Chondrocyte (in vitro differentiated cells): ENCODE measurements around the gene MCRIP2. TPM values are rescaled to one million over a fixed set of nuclear protein-coding genes. Genes with fewer than 3 reads are reported as not detected.

Source experiments
- DNase-seq: peaks from one replicate; pipeline ENCODE4 v3.0.0; 2021; ENCODE audit warnings: mixed read lengths, low spot score
- H3K27ac Mint-ChIP-seq: one replicate; pipeline ENCODE4 v1.8.0; 2021; ENCODE audit warnings: mild to moderate bottlenecking, moderate library complexity, mixed read lengths; ENCODE audit not compliant: unreplicated experiment
- H3K27me3 Mint-ChIP-seq: 2 replicates; pipeline ENCODE4 v1.8.0; 2021; ENCODE audit warnings: low read depth, mixed read lengths
- H3K36me3 Mint-ChIP-seq: 2 replicates; pipeline ENCODE4 v1.8.0; 2021; ENCODE audit warnings: low read depth, mixed read lengths
- H3K4me1 Mint-ChIP-seq: 2 replicates; pipeline ENCODE4 v1.8.0; 2021; ENCODE audit warnings: low read depth, mild to moderate bottlenecking, mixed read lengths
- H3K4me3 Mint-ChIP-seq: one replicate; pipeline ENCODE4 v1.8.0; 2021; ENCODE audit warnings: mild to moderate bottlenecking, moderate library complexity, mixed read lengths; ENCODE audit not compliant: unreplicated experiment
- H3K9me3 Mint-ChIP-seq: 2 replicates; pipeline ENCODE4 v1.8.0; 2021; ENCODE audit warnings: low read depth, mixed read lengths
- long read RNA-seq: library from polyadenylated mRNA; stranded (forward); transcript quantifications from one replicate; pipeline ENCODE4 v2.0.0, GENCODE V29; 2021
- total RNA-seq: library from RNA; stranded (reverse); gene quantifications from 3 replicates; pipeline ENCODE4 v1.2.1, GENCODE V29; 2021
- TF ChIP-seq, protein P1 (sequence below): fragments of 200-600 bp; sonication (generic); IDR thresholded peaks from 2 replicates; pipeline ENCODE4 v1.5.0; 2021; ENCODE audit warnings: antibody characterized with exemption, mild to moderate bottlenecking, moderate library complexity

MCRIP2 gene, protein sequence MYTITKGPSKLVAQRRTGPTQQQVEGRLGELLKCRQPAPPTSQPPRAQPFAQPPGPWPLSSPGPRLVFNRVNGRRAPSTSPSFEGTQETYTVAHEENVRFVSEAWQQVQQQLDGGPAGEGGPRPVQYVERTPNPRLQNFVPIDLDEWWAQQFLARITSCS
- 10.4 to 16.9 TPM (median 15.3 TPM) in 3 replicates for total RNA-seq
- long read RNA-seq, transcript MCRIP2-201 (5 exons, 946 nt), result major isoform, 5 of 8 reads
- long read RNA-seq, partial matches to known transcripts, result 1 of 8 reads
- long read RNA-seq, other reads (novel, unspliced or antisense), result 0 of 8 reads

DNA sequence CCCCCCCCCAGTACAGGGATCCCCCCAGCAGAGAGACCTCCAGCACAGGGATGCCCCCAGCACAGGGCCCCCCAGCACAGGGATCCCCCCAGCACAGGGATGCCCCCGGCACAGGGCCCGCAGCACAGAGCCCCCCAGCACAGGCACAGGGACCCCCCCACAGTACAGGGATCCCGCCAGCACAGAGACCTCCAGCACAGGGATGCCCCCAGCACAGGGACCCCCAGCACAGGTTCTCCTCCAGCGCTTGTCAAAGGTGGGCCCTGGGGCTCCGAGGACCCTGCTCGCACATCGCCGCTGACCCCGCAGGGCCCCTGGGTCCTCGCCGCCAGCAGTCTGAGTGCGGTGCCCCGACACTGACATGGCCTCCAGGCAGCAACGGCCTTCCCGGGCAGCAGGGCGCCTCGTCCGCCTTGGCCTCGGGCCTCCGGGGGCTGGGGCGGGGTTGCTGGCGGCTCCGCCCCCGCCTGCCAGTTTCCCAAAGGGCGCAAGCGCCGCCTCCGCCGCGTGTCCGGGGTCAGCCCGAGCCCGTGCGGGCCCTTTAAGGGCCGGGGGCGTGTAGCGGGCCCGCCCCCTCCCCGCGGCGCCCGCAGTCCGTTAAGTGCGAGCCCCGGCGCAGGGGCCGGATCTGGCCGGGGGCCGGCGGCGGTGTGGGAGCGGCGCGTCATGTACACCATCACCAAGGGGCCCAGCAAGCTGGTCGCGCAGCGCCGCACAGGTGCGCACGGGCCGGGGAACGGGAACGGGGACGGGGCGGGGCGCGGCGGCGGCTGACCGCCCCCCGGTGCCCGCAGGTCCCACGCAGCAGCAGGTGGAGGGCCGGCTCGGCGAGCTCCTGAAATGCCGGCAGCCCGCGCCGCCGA, at the start of gene MCRIP2:
Gene MCRIP2, plus strand, starts transcription at position 503 of the 863 bp plus-strand sequence. Its CDS starts 164 bp downstream, at position 667.
- no peak for DNase-seq

DNA sequence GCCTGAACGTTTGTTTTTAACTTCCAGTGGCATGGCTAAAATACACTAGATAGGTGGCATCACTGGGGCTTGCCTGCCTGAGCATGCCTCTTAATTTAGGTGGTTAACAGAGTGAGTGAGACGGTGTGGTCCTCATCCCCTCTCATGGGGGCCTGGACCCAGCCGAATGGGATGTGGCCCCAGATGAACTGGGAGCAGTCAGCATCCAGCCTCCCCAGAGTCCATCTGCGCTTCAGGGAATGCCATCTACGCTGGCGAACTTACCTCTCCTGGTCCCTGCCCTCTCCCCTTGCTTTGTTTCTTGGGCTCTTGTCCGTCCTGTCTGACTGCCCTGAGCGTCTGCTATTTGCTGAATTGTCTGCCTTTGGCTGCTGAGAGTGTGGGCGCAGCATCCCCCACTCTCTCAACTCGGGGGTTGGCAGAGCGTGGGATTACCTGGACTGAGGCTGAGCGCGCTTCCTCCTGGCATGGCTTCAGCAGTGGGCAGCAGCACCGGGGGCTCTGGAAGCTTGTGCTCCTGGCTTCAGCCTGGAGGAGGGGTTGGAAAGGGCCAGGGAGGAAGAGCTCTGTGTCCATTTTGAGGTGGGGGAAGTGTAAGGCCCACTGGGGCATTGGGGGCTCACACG, 49.6 kb upstream of the MCRIP2 start:
- no peak for DNase-seq
- H3K4me3 Mint-ChIP-seq, result no peak overlapping the region
- H3K4me1 Mint-ChIP-seq, result peaks cover 32% of the 10 kb centered on the region
- TF ChIP-seq, protein P1, sequence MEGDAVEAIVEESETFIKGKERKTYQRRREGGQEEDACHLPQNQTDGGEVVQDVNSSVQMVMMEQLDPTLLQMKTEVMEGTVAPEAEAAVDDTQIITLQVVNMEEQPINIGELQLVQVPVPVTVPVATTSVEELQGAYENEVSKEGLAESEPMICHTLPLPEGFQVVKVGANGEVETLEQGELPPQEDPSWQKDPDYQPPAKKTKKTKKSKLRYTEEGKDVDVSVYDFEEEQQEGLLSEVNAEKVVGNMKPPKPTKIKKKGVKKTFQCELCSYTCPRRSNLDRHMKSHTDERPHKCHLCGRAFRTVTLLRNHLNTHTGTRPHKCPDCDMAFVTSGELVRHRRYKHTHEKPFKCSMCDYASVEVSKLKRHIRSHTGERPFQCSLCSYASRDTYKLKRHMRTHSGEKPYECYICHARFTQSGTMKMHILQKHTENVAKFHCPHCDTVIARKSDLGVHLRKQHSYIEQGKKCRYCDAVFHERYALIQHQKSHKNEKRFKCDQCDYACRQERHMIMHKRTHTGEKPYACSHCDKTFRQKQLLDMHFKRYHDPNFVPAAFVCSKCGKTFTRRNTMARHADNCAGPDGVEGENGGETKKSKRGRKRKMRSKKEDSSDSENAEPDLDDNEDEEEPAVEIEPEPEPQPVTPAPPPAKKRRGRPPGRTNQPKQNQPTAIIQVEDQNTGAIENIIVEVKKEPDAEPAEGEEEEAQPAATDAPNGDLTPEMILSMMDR, result no peak
- H3K27me3 Mint-ChIP-seq, result no peaks in the 10 kb centered on the region
- H3K36me3 Mint-ChIP-seq, result peaks cover 5% of the 10 kb centered on the region
- H3K27ac Mint-ChIP-seq, result no peak overlapping the region
- no peaks in the 10 kb centered on the region for H3K9me3 Mint-ChIP-seq

More for the DNA sequence above, at the start of gene MCRIP2:
- Mint-ChIP-seq H3K4me3 (peak within 1 kb of the TSS; percentile 66), H3K4me1 (peaks cover 6% of the 10 kb centered on the region), H3K9me3 (no peaks in the 10 kb centered on the region), H3K36me3 (no peaks in the 10 kb centered on the region), H3K27me3 (no peaks in the 10 kb centered on the region), H3K27ac (no peak within 1 kb of the TSS)
- TF ChIP-seq, protein P1, result no peak

DNA sequence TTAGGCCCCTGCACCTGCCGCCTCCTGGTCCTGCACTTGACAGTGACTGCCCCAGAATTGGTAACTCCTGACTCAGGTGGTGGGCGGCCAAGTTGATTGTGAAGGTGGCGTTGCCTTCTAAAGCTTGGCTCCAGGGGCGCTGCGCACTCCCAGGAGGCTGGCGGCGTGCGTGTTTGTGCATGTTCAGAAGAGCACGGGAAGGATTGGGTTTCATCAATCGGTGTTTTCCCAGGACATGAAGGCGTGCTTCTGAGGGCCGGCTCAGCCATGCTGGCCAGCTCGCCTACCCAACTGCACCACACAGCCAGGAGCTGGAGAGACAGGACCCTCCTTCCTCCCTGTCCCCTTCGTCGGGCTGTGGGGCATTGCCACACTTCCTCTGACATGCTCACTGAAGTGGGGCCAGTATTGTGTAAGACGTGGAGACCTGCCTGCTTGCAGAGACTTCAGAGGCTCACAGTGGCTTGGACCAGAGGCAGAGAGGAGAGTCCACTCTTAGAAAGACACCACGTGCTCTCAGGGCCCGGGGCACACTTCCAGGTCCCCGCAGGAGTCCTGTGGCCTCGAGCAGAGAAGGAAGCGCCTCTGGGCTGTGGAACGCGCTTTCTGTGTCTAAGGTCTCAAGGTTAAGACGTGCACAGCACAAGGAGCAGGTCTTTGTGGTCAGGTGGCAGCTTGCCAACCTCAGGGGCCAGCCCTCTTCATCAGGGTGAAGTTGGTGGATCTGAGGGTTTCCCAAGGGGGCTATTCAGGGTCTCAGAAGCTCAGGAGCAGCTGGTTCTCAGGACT, 48.9 kb upstream of the MCRIP2 start:
- no peaks in the 10 kb centered on the region for H3K27me3 Mint-ChIP-seq
- no peak overlapping the region for H3K4me3 Mint-ChIP-seq
- peaks cover 7% of the 10 kb centered on the region for H3K36me3 Mint-ChIP-seq
- no peak overlapping the region for H3K27ac Mint-ChIP-seq
- DNase-seq, result no peak
- peaks cover 27% of the 10 kb centered on the region for H3K4me1 Mint-ChIP-seq
- H3K9me3 Mint-ChIP-seq, result no peaks in the 10 kb centered on the region
- TF ChIP-seq, protein P1, result no peak

DNA sequence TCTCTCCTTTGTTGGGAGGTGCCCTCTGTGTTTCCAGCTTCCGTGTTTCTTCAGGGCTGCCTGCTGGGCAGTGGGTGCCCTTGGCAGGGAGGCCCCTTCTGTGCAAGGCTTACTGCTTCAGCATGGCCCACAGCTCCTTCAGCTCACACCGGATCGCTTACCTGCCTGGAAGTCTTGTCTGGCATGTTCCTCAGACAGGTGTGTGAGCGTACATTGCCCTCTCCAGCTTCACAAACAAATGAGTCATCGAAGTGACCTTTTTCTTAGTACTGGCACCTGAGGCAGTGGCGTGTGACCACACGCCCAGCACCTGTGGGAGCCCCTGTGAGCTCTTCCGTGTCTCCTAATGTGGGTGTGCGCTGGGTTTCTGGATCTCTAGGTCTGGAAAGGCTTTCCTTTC, 48.2 kb upstream of the MCRIP2 start:
- H3K9me3 Mint-ChIP-seq, result no peaks in the 10 kb centered on the region
- peak overlapping the region; percentile 49 for H3K27ac Mint-ChIP-seq
- no peaks in the 10 kb centered on the region for H3K27me3 Mint-ChIP-seq
- no peak for DNase-seq
- peaks cover 7% of the 10 kb centered on the region for H3K36me3 Mint-ChIP-seq
- H3K4me1 Mint-ChIP-seq, result peaks cover 20% of the 10 kb centered on the region
- no peak overlapping the region for H3K4me3 Mint-ChIP-seq
- TF ChIP-seq, protein P1, result no peak
